Kidney (tissue), 14 donors: ENCODE measurements around the gene UTS2B. TPM values are rescaled to one million over a fixed set of nuclear protein-coding genes. Genes with fewer than 3 reads are reported as not detected.
A peak's percentile ranks its signal among the peaks of the same experiment; 100 is the strongest.

Experiments
- DNase-seq, 5 donors: peaks; one replicate each; pipeline ENCODE4 v3.0.0-alpha.2; 2013 to 2020
- FAIRE-seq: peaks from 2 replicates; lab custom pipeline; 2012; peaks lifted over from hg19 to GRCh38; lab: Jason Lieb, UNC
- H3K27ac ChIP-seq, 2 donors: one replicate each; pipeline ENCODE4 v1.7.0; 2013; ENCODE audit warnings: low read depth in 2 of 2, low read length in 2 of 2, inconsistent platforms in 1 of 2
- H3K27me3 ChIP-seq: one replicate; pipeline ENCODE4 v1.7.1; 2013; ENCODE audit warnings: low read length, inconsistent platforms; ENCODE audit not compliant: control insufficient read depth, insufficient read depth
- H3K36me3 ChIP-seq, 3 donors: one replicate each; pipeline versions ENCODE4 v1.7.0 to v1.7.1; 2013; ENCODE audit warnings: low read length in 3 of 3, control low read depth in 1 of 3, inconsistent platforms in 1 of 3; ENCODE audit not compliant: insufficient read depth in 3 of 3, control insufficient read depth in 2 of 3
- H3K4me1 ChIP-seq, 3 donors: one replicate each; pipeline versions ENCODE4 v1.7.0 to v1.7.1; 2013; ENCODE audit warnings: low read length in 3 of 3, inconsistent platforms in 1 of 3, low read depth in 1 of 3; ENCODE audit not compliant: control insufficient read depth in 2 of 3, insufficient read depth in 2 of 3
- H3K4me3 ChIP-seq, 3 donors: one replicate each; pipeline versions ENCODE4 v1.7.0 to v1.8.1; 2013; ENCODE audit warnings: low read length in 3 of 3, control low read depth in 1 of 3, inconsistent platforms in 1 of 3
- H3K9ac ChIP-seq, 3 donors: one replicate each; pipeline versions ENCODE4 v1.7.0 to v1.7.1; 2013; ENCODE audit warnings: low read length in 3 of 3, control low read depth in 1 of 3, inconsistent platforms in 1 of 3
- H3K9me3 ChIP-seq, 3 donors: one replicate each; pipeline versions ENCODE4 v1.7.0 to v1.7.1; 2013; ENCODE audit warnings: low read length in 3 of 3, control low read depth in 1 of 3, inconsistent platforms in 1 of 3; ENCODE audit not compliant: control insufficient read depth in 2 of 3, insufficient read depth in 1 of 3
- CTCF ChIP-seq: IDR thresholded peaks from 3 replicates; pipeline ENCODE4 v1.5.1; 2012; ENCODE audit warnings: mild to moderate bottlenecking, moderate library complexity, borderline replicate concordance; ENCODE audit not compliant: insufficient read depth; ENCODE audit errors: extremely low read depth
- intact Hi-C: fragments of 100-400 bp; cut with DNase I; formaldehyde crosslinking; loops from one replicate; pipeline ENCODE4 v1.11.1; 2022
- polyA plus RNA-seq: library from polyadenylated mRNA; stranded (reverse); fragments of 350-450 nt; fragmentation: Illumina TruSeq; extraction: RNeasy Lipid Tissue Mini Kit (QIAGEN cat#74804); gene quantifications from one replicate; pipeline ENCODE4 v1.2.3, GENCODE V29; 2014; ENCODE audit warnings: low read depth, low replicate concordance; ENCODE audit not compliant: insufficient read depth
- total RNA-seq: library from RNA; stranded (reverse); fragmentation: NEBNext Ultra II Directional; extraction: Animal tissue kit (Norgen Biotek cat#: 25700); gene quantifications from one replicate; pipeline ENCODE4 v1.2.1, GENCODE V29; 2021
- donor health status: control.
- donor health status: control.
- donor health status: control.
- donor health status: control.
- donor health status: control.
- donor health status: DM: yes; HTN: yes; CAD: no.
- donor health status: Normal renal cell carcinoma (clear cell type).

UTS2B gene
- total and polyA plus RNA-seq, 2 donors from 2014 or later: 0.41 TPM; not detected in 1

- Histone ChIP-seq H3K27me3 (no peaks in the 10 kb centered on the region), H3K9ac (peak overlapping the region in 1 of 3 donors; percentile 15), H3K36me3 (peaks cover 6 to 27% (median 8%) of the 10 kb centered on the region in 3 donors), H3K4me1 (peaks cover 0 to 33% (median 0%) of the 10 kb centered on the region in 3 donors), H3K27ac (no peak overlapping the region), H3K9me3 (no peaks in the 10 kb centered on the region), H3K4me3 (no peak overlapping the region)
- FAIRE-seq (no peak), DNase-seq (peak in 1 of 5 donors; percentile 64)
- TF ChIP-seq CTCF: no peak
- intact Hi-C loops: no loop called here
Measured at GRCh38 chr3:191356631-191357439, 26.5 kb upstream of the UTS2B start.

- TF ChIP-seq CTCF: no peak
- FAIRE-seq: no peak
- Histone ChIP-seq H3K4me3 (no peak overlapping the region), H3K9me3 (no peaks in the 10 kb centered on the region), H3K9ac (no peak overlapping the region), H3K27me3 (no peaks in the 10 kb centered on the region), H3K4me1 (peaks cover 0 to 35% (median 0%) of the 10 kb centered on the region in 3 donors), H3K27ac (no peak overlapping the region), H3K36me3 (peaks cover 4 to 16% (median 6%) of the 10 kb centered on the region in 3 donors)
- intact Hi-C loops: no loop called here
- no peak for DNase-seq
Measured at GRCh38 chr3:191355406-191355805, 25.1 kb upstream of the UTS2B start.

- H3K27me3 ChIP-seq: no peaks in the 10 kb centered on the region
- peaks cover 0 to 6% (median 3%) of the 10 kb centered on the region in 3 donors for H3K36me3 ChIP-seq
- H3K4me1 ChIP-seq: peaks cover 0 to 35% (median 0%) of the 10 kb centered on the region in 3 donors
- peak overlapping the region in 1 of 3 donors; percentile 43 for H3K4me3 ChIP-seq
- H3K27ac ChIP-seq: peak overlapping the region in 1 of 2 donors; percentile 37
- H3K9me3 ChIP-seq: no peaks in the 10 kb centered on the region
- FAIRE-seq (peak; percentile 41), DNase-seq (no peak)
- TF ChIP-seq CTCF: no peak
- H3K9ac ChIP-seq: peak overlapping the region in 1 of 3 donors; percentile 7
- intact Hi-C loops: no loop called here
Measured at GRCh38 chr3:191353022-191353777, 22.9 kb upstream of the UTS2B start.
